Transverse colon (tissue), 3 donors: Measurements from ENCODE around the gene MCRIP2.

Experiments
- CTCF ChIP-seq, 5 experiments: fragments of 200-600 bp in 3 of 5; fragments of 450-650 bp in 2 of 5; sonication (generic) in 3 of 5; IDR thresholded peaks; 1 replicate in 2 of 5; 2 replicates in 3 of 5; pipeline ENCODE4 v1.5.1; 2016 to 2017; ENCODE audit warnings: antibody characterized with exemption in 5 of 5, inconsistent platforms in 3 of 5, mild to moderate bottlenecking in 2 of 5, moderate library complexity in 1 of 5
- POLR2A ChIP-seq: fragments of 450-650 bp; IDR thresholded peaks from one replicate; pipeline ENCODE4 v1.6.1; 2016; ENCODE audit warnings: antibody characterized with exemption, mild to moderate bottlenecking, moderate library complexity

GRCh38 chr16:684961-685696, 43.5 kb downstream of the MCRIP2 start:
- no peak for TF ChIP-seq POLR2A
- no peak for TF ChIP-seq CTCF (IDR thresholded peaks at IDR 0.05)
